SK-N-SH treated with all-trans-retinoic acid at 6 μM for 48 hours (cell line): ENCODE measurements around the gene TCERG1L.

Experiments used
- ATAC-seq: fragments of 200-7000 bp; cut with Tn5 transposase; 3 replicates; pipeline ENCODE4 v1.9.1; 2020; ENCODE audit warnings: mild to moderate bottlenecking, moderate library complexity
- BACH2 ChIP-seq: fragments of 250-450 bp; sonication (Bioruptor Pico); IDR thresholded peaks from 2 replicates; pipeline ENCODE4 v1.9.0; 2021; ENCODE audit warnings: mild to moderate bottlenecking, borderline replicate concordance
- CREB5 ChIP-seq: fragments of 250-450 bp; sonication (Bioruptor Pico); IDR thresholded peaks from 2 replicates; pipeline ENCODE4 v1.5.1; 2020; ENCODE audit warnings: low read depth, mild to moderate bottlenecking, moderate library complexity
- CSDC2 ChIP-seq: fragments of 250-450 bp; sonication (Bioruptor Pico); IDR thresholded peaks from 2 replicates; pipeline ENCODE4 v1.5.0; 2020; ENCODE audit warnings: mild to moderate bottlenecking, moderate library complexity
- ESRRG ChIP-seq: fragments of 250-450 bp; sonication (Bioruptor Pico); IDR thresholded peaks from 2 replicates; pipeline ENCODE4 v1.6.1; 2021; ENCODE audit warnings: mild to moderate bottlenecking
- GLIS3 ChIP-seq: fragments of 250-450 bp; sonication (Bioruptor Pico); IDR thresholded peaks from 2 replicates; pipeline ENCODE4 v1.5.0; 2020; ENCODE audit warnings: mild to moderate bottlenecking, moderate library complexity
- OSR1 ChIP-seq: fragments of 250-450 bp; sonication (Bioruptor Pico); IDR thresholded peaks from 2 replicates; pipeline ENCODE4 v1.8.0; 2022; ENCODE audit warnings: moderate library complexity, mild to moderate bottlenecking, inconsistent platforms
- PPARA ChIP-seq: fragments of 250-450 bp; sonication (Bioruptor Pico); IDR thresholded peaks from 2 replicates; pipeline ENCODE4 v1.5.0; 2020; ENCODE audit warnings: mild to moderate bottlenecking, borderline replicate concordance
- RARB ChIP-seq: fragments of 250-450 bp; sonication (Bioruptor Pico); IDR thresholded peaks from 2 replicates; pipeline ENCODE4 v1.8.0; 2021; ENCODE audit warnings: mild to moderate bottlenecking, moderate library complexity
- SNAI2 ChIP-seq: fragments of 250-450 bp; sonication (Bioruptor Pico); IDR thresholded peaks from 2 replicates; pipeline ENCODE4 v1.5.0; 2020; ENCODE audit warnings: mild to moderate bottlenecking, moderate library complexity
- TOX ChIP-seq: fragments of 250-450 bp; sonication (Bioruptor Pico); IDR thresholded peaks from 2 replicates; pipeline ENCODE4 v1.8.0; 2021; ENCODE audit warnings: mild to moderate bottlenecking, moderate library complexity, borderline replicate concordance
- TSHZ2 ChIP-seq: fragments of 250-450 bp; sonication (Bioruptor Pico); IDR thresholded peaks from 2 replicates; pipeline ENCODE4 v1.5.0; 2020; ENCODE audit warnings: mild to moderate bottlenecking, moderate library complexity
- ZC3H10 ChIP-seq: fragments of 250-450 bp; sonication (Bioruptor Pico); IDR thresholded peaks from 2 replicates; pipeline ENCODE4 v1.5.1; 2021; ENCODE audit warnings: mild to moderate bottlenecking, moderate library complexity
- ZFP3 ChIP-seq: fragments of 250-450 bp; sonication (Bioruptor Pico); IDR thresholded peaks from 2 replicates; pipeline ENCODE4 v1.5.0; 2020; ENCODE audit warnings: mild to moderate bottlenecking, moderate library complexity
- ZFP30 ChIP-seq: fragments of 450-650 bp; formaldehyde crosslinking; IDR thresholded peaks from 2 replicates; pipeline ENCODE4 v1.5.0; 2022; ENCODE audit warnings: mild to moderate bottlenecking, moderate library complexity
- ZNF565 ChIP-seq: fragments of 450-650 bp; formaldehyde crosslinking; conservative IDR thresholded peaks from 2 replicates; pipeline ENCODE4 v1.5.0; 2020; ENCODE audit warnings: low read depth, mild to moderate bottlenecking, moderate library complexity
- ZNF70 ChIP-seq: fragments of 450-650 bp; formaldehyde crosslinking; IDR thresholded peaks from 2 replicates; pipeline ENCODE4 v1.5.0; 2020; ENCODE audit warnings: mild to moderate bottlenecking, moderate library complexity
- ZNF8 ChIP-seq: fragments of 450-650 bp; formaldehyde crosslinking; IDR thresholded peaks from 2 replicates; pipeline ENCODE4 v1.5.0; 2020; ENCODE audit warnings: mild to moderate bottlenecking, moderate library complexity
- TF ChIP-seq, protein P1 (sequence below): fragments of 250-450 bp; sonication (Bioruptor Pico); IDR thresholded peaks from 2 replicates; pipeline ENCODE4 v1.8.0; 2020; ENCODE audit warnings: mild to moderate bottlenecking, moderate library complexity, borderline replicate concordance
- TF ChIP-seq, protein P2 (sequence below): fragments of 250-450 bp; sonication (Bioruptor Pico); IDR thresholded peaks from 2 replicates; pipeline ENCODE4 v1.5.1; 2021; ENCODE audit warnings: mild to moderate bottlenecking, moderate library complexity
- TF ChIP-seq, protein P3 (sequence below): fragments of 250-450 bp; sonication (Bioruptor Pico); IDR thresholded peaks from 2 replicates; pipeline ENCODE4 v1.8.0; 2021; ENCODE audit warnings: low read depth, mild to moderate bottlenecking, moderate library complexity, borderline replicate concordance

Gene TCERG1L

DNA sequence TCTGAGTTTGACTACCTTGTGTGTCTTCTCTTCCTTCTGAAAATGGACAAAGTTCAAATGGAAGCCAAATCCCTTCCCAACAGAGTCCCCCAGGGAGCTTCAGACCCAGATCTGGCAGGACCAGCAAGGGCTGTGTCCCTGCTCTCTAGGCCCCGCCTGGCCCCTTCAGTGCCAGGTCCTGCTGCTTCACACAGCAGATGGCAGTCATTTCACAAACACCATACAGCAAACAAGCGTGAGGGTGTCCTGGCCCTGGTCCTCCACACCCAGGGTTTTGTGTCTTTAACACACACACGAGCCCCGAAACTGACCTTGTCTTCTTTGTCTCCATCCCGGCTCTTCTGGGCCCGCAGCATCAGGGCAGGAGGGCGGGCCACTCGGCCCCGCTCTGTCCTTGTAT is 145.0 kb downstream of the TCERG1L start (continued):
- TF ChIP-seq RARB (CRISPR knock-in tag): no peak
- TF ChIP-seq ZNF565: no peak
- no peak for TF ChIP-seq ZFP30 (CRISPR knock-in tag)
- no peak for TF ChIP-seq OSR1 (CRISPR knock-in tag)

GRCh38 chr10:131165092-131165491 is 146.4 kb downstream of the TCERG1L start:
- no peak for ATAC-seq
- TF ChIP-seq ZFP30 (CRISPR knock-in tag) (no peak), ZNF8 (CRISPR knock-in tag) (no peak), ZFP3 (no peak), ESRRG (CRISPR knock-in tag) (no peak), ZNF565 (no peak), TSHZ2 (CRISPR knock-in tag) (no peak), GLIS3 (CRISPR knock-in tag) (no peak), ZC3H10 (CRISPR knock-in tag) (no peak), BACH2 (CRISPR knock-in tag) (no peak), CREB5 (CRISPR knock-in tag) (no peak), SNAI2 (CRISPR knock-in tag) (no peak)
- TF ChIP-seq, protein P1, sequence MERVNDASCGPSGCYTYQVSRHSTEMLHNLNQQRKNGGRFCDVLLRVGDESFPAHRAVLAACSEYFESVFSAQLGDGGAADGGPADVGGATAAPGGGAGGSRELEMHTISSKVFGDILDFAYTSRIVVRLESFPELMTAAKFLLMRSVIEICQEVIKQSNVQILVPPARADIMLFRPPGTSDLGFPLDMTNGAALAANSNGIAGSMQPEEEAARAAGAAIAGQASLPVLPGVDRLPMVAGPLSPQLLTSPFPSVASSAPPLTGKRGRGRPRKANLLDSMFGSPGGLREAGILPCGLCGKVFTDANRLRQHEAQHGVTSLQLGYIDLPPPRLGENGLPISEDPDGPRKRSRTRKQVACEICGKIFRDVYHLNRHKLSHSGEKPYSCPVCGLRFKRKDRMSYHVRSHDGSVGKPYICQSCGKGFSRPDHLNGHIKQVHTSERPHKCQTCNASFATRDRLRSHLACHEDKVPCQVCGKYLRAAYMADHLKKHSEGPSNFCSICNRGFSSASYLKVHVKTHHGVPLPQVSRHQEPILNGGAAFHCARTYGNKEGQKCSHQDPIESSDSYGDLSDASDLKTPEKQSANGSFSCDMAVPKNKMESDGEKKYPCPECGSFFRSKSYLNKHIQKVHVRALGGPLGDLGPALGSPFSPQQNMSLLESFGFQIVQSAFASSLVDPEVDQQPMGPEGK (CRISPR knock-in tag): no peak
- TF ChIP-seq, protein P2, sequence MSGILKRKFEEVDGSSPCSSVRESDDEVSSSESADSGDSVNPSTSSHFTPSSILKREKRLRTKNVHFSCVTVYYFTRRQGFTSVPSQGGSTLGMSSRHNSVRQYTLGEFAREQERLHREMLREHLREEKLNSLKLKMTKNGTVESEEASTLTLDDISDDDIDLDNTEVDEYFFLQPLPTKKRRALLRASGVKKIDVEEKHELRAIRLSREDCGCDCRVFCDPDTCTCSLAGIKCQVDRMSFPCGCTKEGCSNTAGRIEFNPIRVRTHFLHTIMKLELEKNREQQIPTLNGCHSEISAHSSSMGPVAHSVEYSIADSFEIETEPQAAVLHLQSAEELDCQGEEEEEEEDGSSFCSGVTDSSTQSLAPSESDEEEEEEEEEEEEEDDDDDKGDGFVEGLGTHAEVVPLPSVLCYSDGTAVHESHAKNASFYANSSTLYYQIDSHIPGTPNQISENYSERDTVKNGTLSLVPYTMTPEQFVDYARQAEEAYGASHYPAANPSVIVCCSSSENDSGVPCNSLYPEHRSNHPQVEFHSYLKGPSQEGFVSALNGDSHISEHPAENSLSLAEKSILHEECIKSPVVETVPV (CRISPR knock-in tag): no peak

DNA sequence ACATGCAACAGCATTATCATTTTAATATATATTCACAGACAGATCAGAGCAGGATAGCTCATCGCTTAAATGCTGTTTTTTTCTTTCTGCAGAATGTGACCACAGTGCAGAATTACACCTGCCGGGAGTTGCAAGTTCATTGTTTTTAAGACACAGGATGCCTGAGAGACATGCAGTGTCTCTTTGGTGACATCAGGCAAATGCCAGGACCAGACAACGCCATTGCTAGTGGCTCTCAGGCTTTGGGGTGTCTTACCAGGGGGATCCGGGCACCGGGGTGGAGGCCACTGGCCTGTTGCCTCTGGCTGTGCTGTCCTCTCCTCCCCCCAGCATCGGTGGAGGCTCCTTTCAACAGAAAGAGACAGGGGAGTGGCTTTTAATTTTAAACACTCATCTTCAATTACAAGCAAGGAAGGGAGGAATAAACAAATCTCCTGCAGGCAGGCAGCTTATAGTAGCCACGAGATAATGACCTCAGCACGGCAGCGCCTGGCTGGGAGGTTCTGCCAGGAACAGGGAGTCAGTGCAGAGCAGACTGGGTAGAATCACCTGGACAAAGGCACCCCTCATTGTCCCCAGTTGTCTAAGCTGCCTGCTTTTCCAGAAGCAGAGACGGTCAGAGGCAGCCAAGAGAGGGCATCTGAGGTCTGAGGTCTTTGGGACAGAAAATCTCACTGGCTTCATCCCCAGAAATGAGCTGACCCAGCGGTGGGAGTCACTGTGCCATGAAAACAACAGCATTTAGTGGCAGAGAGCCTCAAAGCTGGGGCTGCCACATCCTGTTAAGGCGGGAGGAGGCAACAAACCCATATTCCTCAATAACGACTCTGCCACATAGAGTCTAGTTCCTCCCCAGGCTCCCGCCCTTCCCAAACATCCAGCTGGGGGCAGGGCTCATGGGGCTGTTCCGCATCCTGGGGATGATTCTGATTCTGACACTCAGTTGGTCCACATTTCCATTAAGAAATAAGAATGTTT is 148.4 kb downstream of the TCERG1L start:
- no peak for ATAC-seq

More for the DNA sequence above, 148.4 kb downstream of the TCERG1L start:
- TF ChIP-seq, protein P3, sequence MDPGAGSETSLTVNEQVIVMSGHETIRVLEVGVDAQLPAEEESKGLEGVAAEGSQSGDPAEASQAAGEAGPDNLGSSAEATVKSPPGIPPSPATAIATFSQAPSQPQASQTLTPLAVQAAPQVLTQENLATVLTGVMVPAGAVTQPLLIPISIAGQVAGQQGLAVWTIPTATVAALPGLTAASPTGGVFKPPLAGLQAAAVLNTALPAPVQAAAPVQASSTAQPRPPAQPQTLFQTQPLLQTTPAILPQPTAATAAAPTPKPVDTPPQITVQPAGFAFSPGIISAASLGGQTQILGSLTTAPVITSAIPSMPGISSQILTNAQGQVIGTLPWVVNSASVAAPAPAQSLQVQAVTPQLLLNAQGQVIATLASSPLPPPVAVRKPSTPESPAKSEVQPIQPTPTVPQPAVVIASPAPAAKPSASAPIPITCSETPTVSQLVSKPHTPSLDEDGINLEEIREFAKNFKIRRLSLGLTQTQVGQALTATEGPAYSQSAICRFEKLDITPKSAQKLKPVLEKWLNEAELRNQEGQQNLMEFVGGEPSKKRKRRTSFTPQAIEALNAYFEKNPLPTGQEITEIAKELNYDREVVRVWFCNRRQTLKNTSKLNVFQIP (CRISPR knock-in tag): no peak
- TF ChIP-seq ESRRG (CRISPR knock-in tag) (no peak), OSR1 (CRISPR knock-in tag) (no peak), CSDC2 (CRISPR knock-in tag) (no peak), SNAI2 (CRISPR knock-in tag) (no peak), ZNF70 (CRISPR knock-in tag) (no peak), ZFP30 (CRISPR knock-in tag) (no peak), RARB (CRISPR knock-in tag) (no peak), TOX (no peak), GLIS3 (CRISPR knock-in tag) (no peak), PPARA (no peak), CREB5 (CRISPR knock-in tag) (no peak), BACH2 (CRISPR knock-in tag) (no peak), ZNF8 (CRISPR knock-in tag) (no peak)
- TF ChIP-seq, protein P2 (CRISPR knock-in tag): no peak
